ENCODE results near the gene TCEANC2. TPM values are rescaled to one million over a fixed set of nuclear protein-coding genes. Genes with fewer than 3 reads are reported as not detected.

Gene TCEANC2
- total and polyA plus RNA-seq, 2 of the 4 experiments (the other 2 are of a cell fraction) = 2.4 to 3.2 TPM

GRCh38 chr1:54080598-54081049, 27.2 kb downstream of the TCEANC2 start:
- Histone ChIP-seq H3K4me2 (ENCODE audit: low read depth, low read length) (no peak overlapping the region), H2BK120ac (ENCODE audit: low read depth, low read length) (no peak overlapping the region), H2BK15ac (ENCODE audit: low read depth, low read length) (no peak overlapping the region), H3K4me3 (ENCODE audit: insufficient read depth, low read depth, low read length) (no peak overlapping the region), H4K91ac (ENCODE audit: insufficient read depth, low read depth, low read length) (no peak overlapping the region), H3K27ac (ENCODE audit: insufficient read depth, low read length) (no peak overlapping the region), H3K4ac (ENCODE audit: low read depth, low read length) (no peak overlapping the region), H2BK20ac (ENCODE audit: low read depth, low read length) (no peak overlapping the region), H3K9ac (ENCODE audit: low read depth, low read length) (no peak overlapping the region), H3K27me3 (ENCODE audit: control insufficient read depth, insufficient read depth, low read length) (no peaks in the 10 kb centered on the region), H4K8ac (ENCODE audit: low read depth in 2 of 2, low read length in 2 of 2) (no peak overlapping the region), H4K5ac (ENCODE audit: low read depth, low read length) (no peak overlapping the region), H2AFZ (replicated peaks; ENCODE audit: low read length, poor library complexity) (no peak overlapping the region), H3K56ac (ENCODE audit: extremely low read depth, insufficient read depth, low read length) (no peak overlapping the region), H2BK5ac (ENCODE audit: low read depth, low read length, poor library complexity, severe bottlenecking) (no peak overlapping the region), H3K36me3 (ENCODE audit: control insufficient read depth, insufficient read depth, low read length) (no peaks in the 10 kb centered on the region), H3K9me1 (ENCODE audit: insufficient read depth, low read length) (0 out of 2 replicates have a peak, but pooled peaks cover 3% of the 10 kb centered on the region), H2AK9ac (replicated peaks; ENCODE audit: low read depth, low read length, poor library complexity) (no peak overlapping the region), H3K9me3 (ENCODE audit: control insufficient read depth, insufficient read depth, low read length) (no peaks in the 10 kb centered on the region), H2AK5ac (ENCODE audit: low read depth, low read length) (no peak overlapping the region), H3K23ac (ENCODE audit: low read depth, low read length) (no peak overlapping the region), H3K18ac (ENCODE audit: low read depth, low read length) (no peak overlapping the region), H3K14ac (replicated peaks; ENCODE audit: low read depth, low read length) (no peak overlapping the region), H3K79me1 (ENCODE audit: low read depth in 1 of 2, low read length in 2 of 2) (no peaks in the 10 kb centered on the region), H4K20me1 (ENCODE audit: insufficient read depth, low read length) (peaks cover 4% of the 10 kb centered on the region; the same call in 1 of the 2 replicates), H3K4me1 (ENCODE audit: control insufficient read depth, insufficient read depth, low read length) (no peaks in the 10 kb centered on the region)
- ChIA-PET POLR2A (ENCODE audit: unreplicated experiment) (no interaction called here), CTCF (interaction anchor here (1.1 to 1.6 kb wide), 3 partner anchors 10 to 26 kb away, joined by 3 to 6 read pairs (median 5); no protein-coding TSS in a partner anchor)
- no CpG with 5 or more reads among the region's 2 CpGs for WGBS, 2 experiments (ENCODE audit: extremely low coverage in 2 of 2, insufficient read length in 1 of 2)
- TF ChIP-seq MAZ (IDR thresholded peaks at IDR 0.05; ENCODE audit: borderline replicate concordance, low read depth, low read length) = no peak
- TF ChIP-seq USF2 (IDR thresholded peaks at IDR 0.05; ENCODE audit: low read depth, low read length) = no peak
- TF ChIP-seq CHD1 (IDR thresholded peaks at IDR 0.05; ENCODE audit: low read depth, low read length) = no peak
- no peak for TF ChIP-seq CTCF (conservative IDR thresholded peaks at IDR 0.05; ENCODE audit: low read depth, low read length)
- no peak for TF ChIP-seq MXI1 (IDR thresholded peaks at IDR 0.05; ENCODE audit: borderline replicate concordance, low read depth, low read length)
- TF ChIP-seq FOS (IDR thresholded peaks at IDR 0.05; ENCODE audit: low read depth, low read length) = no peak
- no peak for TF ChIP-seq RCOR1 (IDR thresholded peaks at IDR 0.05; ENCODE audit: insufficient replicate concordance, low read length)
- no peak for TF ChIP-seq SMC3 (IDR thresholded peaks at IDR 0.05; ENCODE audit: low read depth, low read length)
- TF ChIP-seq NFE2L2 (IDR thresholded peaks at IDR 0.05; ENCODE audit: low read depth, low read length) = no peak
- no peak for TF ChIP-seq BHLHE40 (IDR thresholded peaks at IDR 0.05; ENCODE audit: low read depth, low read length)
- no peak for TF ChIP-seq RAD21 (IDR thresholded peaks at IDR 0.05; ENCODE audit: low read length)
- no peak for TF ChIP-seq RFX5 (IDR thresholded peaks at IDR 0.05; ENCODE audit: low read depth, low read length)
- no peak for TF ChIP-seq CEBPB (IDR thresholded peaks at IDR 0.05; ENCODE audit: low read depth, low read length)
- no peak for TF ChIP-seq POLR2A (IDR thresholded peaks at IDR 0.05; ENCODE audit: low read depth, low read length)
- TF ChIP-seq ELK1 (IDR thresholded peaks at IDR 0.05; ENCODE audit: borderline replicate concordance, low read depth, low read length) = no peak
- TF ChIP-seq MAFK (IDR thresholded peaks at IDR 0.05; ENCODE audit: low read depth, low read length) = no peak
- in situ Hi-C loops (cut with MboI; ENCODE audit: low sequenced_read_pairs) = no loop called here
- ATAC-seq (ENCODE audit: low read depth) = no peak
- no TSS peak for BruUV-seq (replicated peaks)
- dilution Hi-C loops (cut with HindIII; ENCODE audit: low sequenced_read_pairs, unreplicated experiment) = no loop called here
- intact Hi-C loops (cut with micrococcal nuclease) = loop anchor here (1.0 kb wide), 1 partner anchor 218 kb away; no protein-coding TSS in a partner anchor
- DNase-seq = no peak
